ENCODE measurements around the gene PLA2G4B. TPM values are rescaled to one million over a fixed set of nuclear protein-coding genes. Genes with fewer than 3 reads are reported as not detected.

Gene PLA2G4B
- total and polyA plus RNA-seq, 2 of the 8 experiments (the other 6 are each of a cell fraction or from before 2014, with no cell fraction given) = 4.2 to 9.2 TPM

DNA sequence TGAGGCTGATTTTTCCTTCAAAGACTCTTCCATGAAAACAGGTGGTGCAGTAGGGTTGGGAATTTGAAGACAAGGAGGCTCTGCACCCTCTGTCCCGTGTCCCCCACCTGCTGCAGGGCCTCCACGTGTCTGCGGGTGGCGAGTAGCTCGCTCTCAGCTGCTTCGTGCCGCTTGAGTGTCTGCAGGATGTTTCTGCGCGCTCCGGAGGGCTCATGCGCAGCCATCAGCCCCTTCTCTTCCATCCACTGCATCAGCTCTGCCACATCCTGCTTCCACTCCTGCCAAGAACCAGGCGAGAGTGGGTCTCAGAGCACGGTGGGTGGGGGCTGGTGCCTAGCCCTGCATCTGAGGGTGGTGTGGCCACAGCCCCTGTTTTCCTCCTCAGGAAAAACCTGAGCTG lies 37.4 kb downstream of the PLA2G4B start:
- peaks cover 0 to 2% of the 10 kb centered on the region in 2 experiments for H4K20me1 ChIP-seq (replicated peaks in 1 of 2; ENCODE audit: control insufficient read depth in 1 of 2, insufficient read depth in 2 of 2, low read length in 2 of 2)
- no peak for DNase-seq (ENCODE audit: low read depth in 1 of 2, low spot score in 2 of 2)
- no peak overlapping the region for H4K91ac ChIP-seq (replicated peaks; ENCODE audit: insufficient read length, low read length)
- ChIA-PET CTCF (ENCODE audit: partially characterized antibody) (interaction anchor here (0.7 to 7.9 kb wide), 10 partner anchors 8 to 181 kb away, joined by 3 to 58 read pairs (median 4); partner anchors contain the start of gene MAPKBP1), POLR2A (ENCODE audit: partially characterized antibody) (interaction anchor here (1.0 to 1.9 kb wide), 3 partner anchors 14 to 24 kb away, joined by 3 to 5 read pairs (median 3); no protein-coding TSS in a partner anchor)
- H3K9ac ChIP-seq (replicated peaks in 1 of 4; ENCODE audit: extremely low read depth in 1 of 4, low read depth in 3 of 4, low read length in 3 of 4) = no peak overlapping the region
- no peaks in the 10 kb centered on the region for H3K9me3 ChIP-seq (ENCODE audit: insufficient read depth in 2 of 2, low read depth in 1 of 2, low read length in 1 of 2)
- 85% methylated on average over 13 of the region's 13 CpGs; no CpG with 5 or more reads in 1 of the 2 experiments for WGBS, 2 experiments (ENCODE audit: extremely low coverage in 1 of 2, insufficient coverage in 1 of 2, insufficient read length in 1 of 2, insufficient replicate concordance in 2 of 2, low coverage in 1 of 2, low lambda C conversion rate in 2 of 2, missing lambda C conversion rate in 1 of 2)
- no peaks in the 10 kb centered on the region for H3K4me1 ChIP-seq (replicated peaks in 1 of 4; ENCODE audit: control insufficient read depth in 3 of 4, insufficient read depth in 4 of 4, low read length in 3 of 4)
- H4K8ac ChIP-seq (ENCODE audit: extremely low read depth, insufficient read depth, low read length) = no peak overlapping the region
- H3K23ac ChIP-seq (ENCODE audit: insufficient read length) = no peak overlapping the region
- H3K36me3 ChIP-seq (ENCODE audit: control insufficient read depth in 2 of 4, insufficient read depth in 4 of 4, low read length in 3 of 4) = no peaks in the 10 kb centered on the region
- H4K5ac ChIP-seq (ENCODE audit: insufficient read length, low read depth, low read length) = no peak overlapping the region
- H2BK15ac ChIP-seq (ENCODE audit: low read length) = no peak overlapping the region
- no peak overlapping the region for H3K4me2 ChIP-seq (ENCODE audit: insufficient read depth in 1 of 2, low read depth in 2 of 2, low read length in 2 of 2)
- no peak overlapping the region for H2AFZ ChIP-seq (ENCODE audit: low read length)
- H2BK120ac ChIP-seq (replicated peaks; ENCODE audit: low read depth, low read length) = no peak overlapping the region
- no peak overlapping the region for H2AK5ac ChIP-seq (ENCODE audit: low read depth, low read length)
- H2BK20ac ChIP-seq (ENCODE audit: low read length) = no peak overlapping the region
- no peak overlapping the region for H3K18ac ChIP-seq (ENCODE audit: extremely low read depth, low read length)
- H3K14ac ChIP-seq (ENCODE audit: insufficient read length) = no peak overlapping the region
- no peak overlapping the region for H2BK5ac ChIP-seq (ENCODE audit: low read depth, low read length)
- H2BK12ac ChIP-seq (ENCODE audit: low read depth, low read length) = no peak overlapping the region
- no peak overlapping the region for H3K4me3 ChIP-seq (ENCODE audit: extremely low read depth in 1 of 4, insufficient read depth in 2 of 4, low read depth in 3 of 4, low read length in 4 of 4)
- H3K79me2 ChIP-seq (ENCODE audit: control insufficient read depth in 1 of 2, insufficient read depth in 2 of 2, low read length in 2 of 2) = no peaks in the 10 kb centered on the region
- H3K23me2 ChIP-seq (ENCODE audit: low read depth, low read length) = no peaks in the 10 kb centered on the region
- H3K4ac ChIP-seq (replicated peaks; ENCODE audit: insufficient read length, low read depth, low read length) = no peak overlapping the region
- H3K56ac ChIP-seq (replicated peaks; ENCODE audit: insufficient read length, low read depth, low read length) = no peak overlapping the region
- H3K79me1 ChIP-seq (ENCODE audit: low read depth, low read length) = no peaks in the 10 kb centered on the region
- peaks cover 5 to 11% (median 8%) of the 10 kb centered on the region in 4 experiments for H3K27me3 ChIP-seq (replicated peaks in 1 of 4; ENCODE audit: control insufficient read depth in 3 of 4, extremely low read depth in 1 of 4, insufficient read depth in 3 of 4, low read length in 3 of 4)
- no peak for FAIRE-seq
- H3K27ac ChIP-seq (ENCODE audit: low read depth, low read length) = no peak overlapping the region
- TF ChIP-seq POLR2AphosphoS5 (IDR thresholded peaks at IDR 0.05; ENCODE audit: low read depth, low read length) = no peak
- TF ChIP-seq RBBP5 (IDR thresholded peaks at IDR 0.05; ENCODE audit: borderline replicate concordance, low read depth, low read length) = no peak
